HS-5 (cell line): ENCODE results near the gene HES7.
A peak's percentile ranks its signal among the peaks of the same experiment; 100 is the strongest.
"Not testable (repeated sequence)": the region's sequence is repeated elsewhere in the genome, so short reads cannot be mapped to it uniquely, and the experiment has no call there.

Experiments
- DNase-seq: peaks from one replicate; pipeline ENCODE4 v3.0.0-alpha.2; 2012; ENCODE audit warnings: low read depth

Gene HES7

GRCh38 chr17:8122422-8122923, 1.4 kb downstream of the HES7 start:
- DNase-seq: no peak

GRCh38 chr17:8121681-8122421, 2.1 kb downstream of the HES7 start:
- DNase-seq: no peak

DNA sequence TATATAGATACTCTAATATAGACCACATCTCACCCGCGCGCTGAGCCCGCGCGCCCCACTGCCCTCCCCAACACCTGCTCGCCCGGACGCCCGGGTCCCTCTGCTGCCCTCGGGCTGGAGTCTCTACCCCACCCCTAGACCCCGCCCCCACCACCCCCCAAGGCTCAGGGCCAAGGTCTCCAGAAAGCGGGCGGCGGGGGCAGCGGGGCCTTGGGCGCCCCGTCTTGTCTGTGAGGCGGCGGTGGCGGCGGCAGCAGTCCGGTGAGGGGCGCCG, 2.6 kb downstream of the HES7 start:
- no peak for DNase-seq

DNA sequence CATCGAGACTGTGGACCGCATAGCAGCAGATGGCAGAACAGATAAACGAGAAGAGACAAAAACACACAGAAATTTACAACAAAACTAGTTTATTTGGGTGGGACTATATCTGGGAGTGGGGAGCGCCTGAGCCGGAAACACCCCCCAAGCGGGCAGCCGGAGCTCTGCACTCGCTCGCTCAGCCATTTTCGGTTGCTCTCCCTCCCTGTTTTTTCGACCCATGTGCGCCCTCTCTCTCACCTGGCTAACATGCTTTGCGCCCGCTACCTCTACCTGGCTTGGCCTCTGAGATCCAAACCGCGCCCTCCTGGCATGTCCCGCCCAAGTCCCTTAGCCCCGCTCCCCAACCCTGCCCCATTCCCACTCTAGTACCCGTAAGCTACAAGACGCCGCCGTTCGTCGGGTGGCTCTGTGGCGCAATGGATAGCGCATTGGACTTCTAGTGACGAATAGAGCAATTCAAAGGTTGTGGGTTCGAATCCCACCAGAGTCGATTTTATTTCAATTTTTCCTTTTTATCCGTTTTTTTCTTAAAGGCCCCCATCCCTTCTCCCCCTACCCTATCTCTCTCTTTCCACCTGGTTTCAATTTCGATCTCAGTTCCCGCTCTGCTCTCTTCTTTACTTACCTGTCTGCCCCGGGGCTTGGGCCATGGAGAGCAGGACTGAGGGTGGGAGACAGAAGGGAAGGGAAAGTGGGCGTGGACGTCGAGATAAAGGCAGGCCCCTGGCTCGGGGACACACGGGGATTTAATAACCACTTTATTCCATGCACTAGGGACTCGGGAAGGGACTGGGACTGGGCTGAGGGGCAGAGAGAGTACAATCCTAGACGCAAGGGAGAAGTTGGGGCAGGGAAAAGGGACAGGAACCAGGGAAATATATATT, 3.1 kb downstream of the HES7 start:
- DNase-seq: no peak

DNA sequence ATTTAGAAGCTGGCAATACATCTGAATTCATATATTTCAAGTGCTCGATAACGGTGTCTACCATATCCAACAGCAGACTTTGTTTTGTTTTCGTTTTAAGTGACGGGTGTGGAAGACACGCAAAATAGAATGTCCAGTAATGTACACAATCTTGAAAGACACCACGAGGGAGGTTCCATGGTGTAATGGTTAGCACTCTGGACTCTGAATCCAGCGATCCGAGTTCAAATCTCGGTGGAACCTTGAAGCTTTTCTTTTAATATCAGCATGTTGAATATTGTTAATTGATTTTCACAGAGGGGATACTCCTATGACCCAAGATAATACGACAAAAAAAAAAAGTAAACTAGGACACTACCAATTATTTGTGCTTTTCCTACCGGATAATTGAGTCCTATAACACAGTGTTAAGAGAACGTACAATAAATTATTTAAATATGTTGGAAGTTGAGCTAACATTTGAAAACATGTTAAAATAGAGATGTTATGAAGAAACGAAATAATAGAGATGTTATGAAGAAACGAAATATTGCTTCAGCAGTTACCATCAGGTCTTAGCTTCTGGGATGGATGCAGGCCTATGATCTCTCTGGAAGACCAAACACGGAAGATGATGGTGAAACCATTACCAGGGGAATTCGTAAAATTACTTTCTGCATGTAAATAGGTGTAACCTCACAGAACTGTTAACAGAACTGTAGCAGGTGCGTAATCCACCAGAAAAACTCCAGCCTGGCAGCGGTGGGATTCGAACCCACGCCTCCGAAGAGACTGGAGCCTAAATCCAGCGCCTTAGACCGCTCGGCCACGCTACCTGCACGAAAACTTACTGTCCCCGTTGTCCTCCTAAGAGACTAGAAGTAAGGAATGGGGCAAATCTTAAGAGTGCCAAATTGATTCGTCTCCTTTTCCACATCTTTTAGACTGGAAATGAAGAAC, 4.1 kb downstream of the HES7 start:
- peak; percentile 95 for DNase-seq

GRCh38 chr17:8118769-8119580, 4.9 kb downstream of the HES7 start:
- DNase-seq: no peak

DNA sequence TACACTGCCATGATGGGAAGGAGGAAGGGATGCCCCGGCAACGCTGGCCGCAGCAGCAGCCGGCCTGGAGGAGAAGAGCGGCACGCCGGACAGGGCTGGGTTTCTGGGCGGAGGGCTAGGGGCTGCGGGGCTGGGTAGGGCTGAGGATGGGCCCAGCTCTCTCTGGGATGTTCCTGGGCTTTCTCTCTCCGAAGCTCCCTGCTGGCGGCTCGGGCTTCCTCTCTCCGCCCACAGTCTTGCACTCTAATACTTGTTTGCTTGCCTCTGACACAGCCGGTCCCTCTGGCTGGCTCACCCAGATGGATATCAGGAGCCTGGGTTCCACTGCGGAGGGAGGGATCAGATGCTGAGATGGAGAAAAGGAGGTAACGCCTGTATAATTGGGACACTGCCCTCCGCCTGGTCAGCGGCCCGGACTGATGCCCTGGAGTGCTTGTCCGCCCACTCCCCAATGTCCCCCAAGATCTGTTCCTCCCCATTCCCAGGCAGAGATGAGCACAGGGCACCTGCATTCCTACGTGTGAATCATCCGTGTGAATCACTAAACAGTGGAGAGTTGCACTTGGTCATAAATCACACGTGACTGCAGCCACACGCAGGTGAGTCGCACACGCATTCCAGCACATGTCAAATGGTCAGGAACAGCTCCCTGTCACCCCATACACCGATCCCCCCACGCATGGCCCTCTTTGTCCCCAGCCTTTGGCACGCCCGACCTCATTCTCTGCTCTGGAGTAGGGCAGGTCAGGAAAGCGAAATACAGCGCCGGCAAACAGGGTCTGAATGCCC, 5.7 kb downstream of the HES7 start, which contains the start of gene ALOXE3:
TSS of gene ALOXE3 (minus strand) at position 535 of the 789 bp plus-strand sequence. CDS start at position 11, 524 bp downstream.
- no peak for DNase-seq

DNA sequence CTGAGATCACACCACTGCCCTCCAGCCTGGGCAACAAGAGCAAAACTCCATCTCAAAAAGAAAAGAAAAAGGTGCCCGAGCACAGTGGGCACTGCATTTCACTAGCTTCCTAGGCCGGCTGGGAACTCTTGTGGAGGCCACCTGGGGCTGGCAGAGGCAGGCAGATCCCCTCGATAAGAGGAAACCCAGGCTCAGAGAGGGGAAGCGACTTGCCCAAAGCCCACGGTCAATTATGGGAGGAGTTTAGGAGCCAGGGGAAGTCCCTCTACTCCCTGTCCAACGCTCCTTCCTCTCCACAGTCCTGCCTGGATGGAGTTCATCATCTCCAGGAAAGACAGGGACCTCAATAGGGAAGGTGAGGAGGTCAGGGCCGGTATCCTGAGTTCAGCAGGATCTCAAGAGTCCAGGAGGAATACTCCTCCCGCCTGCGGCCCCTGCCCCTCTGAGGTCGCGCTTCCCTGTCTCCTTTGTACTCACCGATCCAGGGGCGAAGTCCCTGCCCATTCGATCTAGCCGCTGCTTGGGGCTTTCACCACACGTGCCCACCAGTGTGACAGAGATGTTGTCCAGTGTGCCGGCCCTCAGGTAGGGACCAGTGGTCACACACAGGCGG, 6.4 kb downstream of the HES7 start:
- no peak for DNase-seq

GRCh38 chr17:8116776-8117175, 7.1 kb downstream of the HES7 start:
- no peak for DNase-seq

GRCh38 chr17:8110907-8111306, 13.0 kb downstream of the HES7 start:
- DNase-seq: no peak

DNA sequence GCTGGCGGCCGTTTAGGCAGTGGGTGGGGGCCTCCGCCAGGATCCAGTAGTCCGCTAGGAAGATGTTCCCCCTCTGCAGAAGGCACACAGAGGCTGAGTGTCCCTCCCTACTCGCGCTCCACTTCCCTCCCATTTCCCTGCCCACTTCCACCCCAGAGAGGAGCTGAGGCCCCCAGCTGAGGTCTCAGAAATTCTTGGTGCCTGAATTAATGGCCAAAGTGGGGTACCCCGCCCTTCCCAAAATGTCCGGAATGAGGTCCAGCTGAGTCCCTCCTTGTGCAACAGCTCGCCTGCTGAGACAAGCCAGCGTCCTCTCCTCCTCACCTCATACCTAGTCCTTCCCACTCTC, 13.5 kb downstream of the HES7 start:
- DNase-seq: no peak

DNA sequence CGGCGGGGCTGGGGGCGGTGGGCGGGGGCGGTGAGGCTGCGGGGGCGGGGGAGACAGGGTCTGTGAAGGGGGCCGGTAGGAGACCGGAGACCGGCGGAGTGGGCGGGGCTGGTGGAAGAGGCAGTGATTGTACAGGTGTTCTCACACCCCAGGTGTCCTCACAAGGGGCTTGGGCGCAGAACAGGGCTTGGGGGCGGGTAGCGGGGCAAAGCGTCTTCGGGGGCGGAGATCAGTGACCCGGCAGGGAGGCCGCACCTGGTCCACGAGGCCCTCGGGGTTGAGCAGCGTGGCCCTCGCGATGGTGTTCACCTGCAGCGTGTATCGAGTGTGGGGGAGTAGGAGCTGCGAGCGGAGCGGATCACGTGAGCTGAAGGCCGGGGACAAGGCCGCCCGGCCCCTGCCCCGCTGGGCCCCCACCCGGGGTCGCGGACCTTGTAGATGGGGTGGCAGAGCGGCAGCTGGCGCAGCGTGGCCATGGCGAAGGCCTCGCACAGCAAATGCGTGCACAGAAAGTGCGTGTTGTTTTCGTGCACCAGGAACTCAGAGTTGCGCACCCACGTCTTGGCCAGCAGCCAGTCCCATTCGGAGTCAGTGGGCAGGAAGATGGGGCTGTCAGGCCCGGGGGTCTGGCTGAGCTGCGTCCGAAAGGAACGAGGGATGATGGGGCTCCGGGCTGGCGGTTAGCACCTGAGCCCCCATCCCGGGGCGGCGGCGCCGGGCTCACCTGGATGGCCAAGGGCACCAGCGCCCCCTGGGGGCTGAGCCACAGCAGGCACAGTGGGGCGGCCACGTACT, 14.0 kb downstream of the HES7 start:
- no peak for DNase-seq

- DNase-seq: no peak
Observed at GRCh38 chr17:8108972-8109660, 14.8 kb downstream of the HES7 start.

DNA sequence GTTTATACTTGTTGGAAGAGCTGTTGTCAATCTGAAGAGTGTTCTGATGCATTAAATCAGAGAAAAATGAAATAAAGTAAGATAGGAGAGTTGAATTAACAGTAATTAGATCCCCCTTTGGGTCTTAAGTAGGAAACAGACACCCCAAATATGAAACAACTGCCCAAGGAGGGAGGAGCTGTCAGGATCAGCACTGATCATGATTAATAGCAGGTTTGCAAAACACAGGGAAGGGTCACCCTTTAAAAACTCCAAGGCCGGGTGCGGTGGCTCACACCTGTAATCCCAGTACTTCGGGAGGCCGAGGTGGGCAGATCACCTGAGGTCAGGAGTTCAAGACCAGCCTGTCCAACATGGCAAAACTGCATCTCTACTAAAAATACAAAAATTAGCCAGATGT, 16.9 kb downstream of the HES7 start:
- not testable (repeated sequence) for DNase-seq

- DNase-seq: no peak
Observed at GRCh38 chr17:8105957-8106398, 17.9 kb downstream of the HES7 start.

- no peak for DNase-seq
Observed at GRCh38 chr17:8104911-8105310, 19.0 kb downstream of the HES7 start.

DNA sequence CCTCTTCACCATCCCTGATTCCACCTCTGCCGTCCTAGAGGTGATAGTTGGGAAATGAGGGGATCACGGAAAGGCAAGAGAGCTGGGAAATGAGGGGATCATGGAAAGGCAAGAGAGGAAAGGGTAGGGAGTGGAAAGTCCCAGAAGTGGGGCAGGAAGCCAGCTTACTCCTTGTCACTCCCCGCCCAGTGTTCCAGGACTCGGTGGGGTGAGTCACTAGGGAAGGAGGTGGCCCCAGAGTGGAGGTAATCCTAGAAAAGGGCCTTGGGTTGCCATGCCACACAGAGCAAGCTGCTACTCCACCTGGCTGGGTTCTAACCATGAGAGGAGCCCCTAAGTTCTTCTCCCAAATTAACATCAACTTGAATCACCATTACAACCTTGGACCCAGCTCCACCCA, 20.4 kb downstream of the HES7 start:
- DNase-seq: no peak

DNA sequence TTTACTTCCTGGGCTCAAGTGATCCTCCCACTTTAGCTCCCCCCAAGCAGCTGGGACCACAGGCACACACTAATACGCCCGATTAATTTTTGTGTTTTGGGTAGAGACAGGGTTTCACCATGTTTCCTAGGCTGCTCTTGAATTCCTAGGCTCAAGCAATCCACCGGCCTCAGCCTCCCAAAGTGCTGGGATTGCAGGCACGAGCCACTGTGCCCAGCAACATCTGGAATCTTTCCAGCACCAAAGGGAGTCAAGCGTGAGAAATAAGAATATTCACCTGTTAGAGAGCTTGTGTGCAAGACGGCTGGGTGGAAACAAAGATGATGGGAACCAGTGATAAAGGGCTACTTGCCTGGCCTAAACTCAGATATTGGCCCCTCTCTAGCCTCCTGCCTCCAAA, 22.2 kb downstream of the HES7 start:
- DNase-seq: no peak

DNA sequence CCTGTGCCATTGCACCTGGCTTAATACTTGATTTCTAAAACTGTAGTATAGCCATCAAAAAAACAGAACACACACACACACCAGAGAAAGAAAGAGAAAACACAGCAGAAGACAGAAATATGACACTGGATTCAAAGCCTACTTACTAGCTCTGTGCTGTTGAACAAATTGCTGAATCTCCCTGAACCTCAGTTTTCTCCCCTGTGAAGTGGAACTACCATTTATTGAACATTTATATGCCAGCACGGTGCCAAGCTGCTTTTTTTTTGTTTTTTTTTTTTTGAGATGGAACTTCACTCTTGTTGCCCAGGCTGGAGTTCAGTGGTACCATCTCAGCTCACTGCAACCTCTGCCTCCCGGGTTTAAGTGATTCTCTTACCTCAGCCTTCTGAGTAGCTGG, 23.1 kb downstream of the HES7 start:
- DNase-seq: no peak
